Limb (tissue), 2 donors: ENCODE results near the gene CEBPZ.

Experiments used
- DNase-seq, 2 donors: peaks; one replicate each; pipeline ENCODE4 v3.0.0-alpha.2; 2016; ENCODE audit errors: extremely low spot score in 2 of 2

Gene CEBPZ

GRCh38 chr2:37180640-37181039 lies 50.8 kb downstream of the CEBPZ start:
- no peak for DNase-seq

- DNase-seq: no peak
These were observed 51.3 kb downstream of the CEBPZ start for GRCh38 chr2:37180006-37180639.

GRCh38 chr2:37173741-37174140 lies 57.7 kb downstream of the CEBPZ start:
- DNase-seq: no peak

DNA sequence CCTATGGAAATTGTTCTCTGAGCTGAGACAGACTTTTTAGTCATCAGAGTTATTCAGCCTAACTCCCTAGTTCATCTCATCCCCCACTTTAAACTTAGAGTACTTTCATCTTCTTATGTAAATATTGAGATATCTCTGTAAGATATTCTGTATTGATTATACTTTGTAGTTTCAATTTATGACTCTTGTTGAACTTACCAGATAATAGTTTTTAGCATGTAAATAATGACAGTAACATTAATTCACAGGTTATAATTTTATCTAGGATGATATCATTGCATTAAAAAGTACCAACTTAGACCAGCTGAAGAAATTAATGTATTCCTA lies 59.8 kb downstream of the CEBPZ start:
- no peak for DNase-seq

DNA sequence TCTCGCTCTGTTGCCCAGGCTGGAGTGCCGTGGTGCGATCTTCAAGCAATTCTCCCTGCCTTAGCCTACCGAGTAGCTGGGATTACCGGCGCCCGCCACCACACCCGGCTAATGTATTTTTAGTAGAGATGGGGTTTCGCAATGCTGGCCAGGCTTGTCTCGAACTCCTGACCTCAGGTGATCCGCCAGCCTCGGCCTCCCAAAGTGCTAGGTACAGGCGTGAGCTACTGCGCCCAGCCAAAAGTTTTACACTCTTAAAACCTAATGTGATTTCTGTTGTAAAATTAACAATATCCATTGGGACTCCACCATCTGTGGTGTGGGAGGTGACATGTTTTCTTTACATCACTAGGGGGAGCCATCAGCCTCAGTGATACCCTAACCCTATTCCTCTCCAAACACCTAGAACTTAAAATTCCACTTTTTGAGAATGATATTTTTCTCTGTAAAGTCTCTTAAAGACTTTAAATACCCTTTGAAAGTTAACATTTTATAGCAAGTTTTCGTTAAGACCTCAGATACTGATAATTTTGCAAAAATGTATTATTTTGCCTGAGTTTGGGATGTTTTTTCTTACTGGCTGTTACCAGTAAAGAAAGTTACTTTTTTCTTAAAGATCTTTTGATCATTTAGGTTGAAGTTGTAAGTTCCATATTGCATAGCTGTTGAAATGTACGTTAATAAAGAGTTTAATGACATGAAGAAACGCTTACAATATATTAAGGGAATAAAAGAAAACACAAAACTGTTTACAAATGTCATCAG lies 63.0 kb downstream of the CEBPZ start:
- DNase-seq: peak in 1 of 2 donors; percentile 15

DNA sequence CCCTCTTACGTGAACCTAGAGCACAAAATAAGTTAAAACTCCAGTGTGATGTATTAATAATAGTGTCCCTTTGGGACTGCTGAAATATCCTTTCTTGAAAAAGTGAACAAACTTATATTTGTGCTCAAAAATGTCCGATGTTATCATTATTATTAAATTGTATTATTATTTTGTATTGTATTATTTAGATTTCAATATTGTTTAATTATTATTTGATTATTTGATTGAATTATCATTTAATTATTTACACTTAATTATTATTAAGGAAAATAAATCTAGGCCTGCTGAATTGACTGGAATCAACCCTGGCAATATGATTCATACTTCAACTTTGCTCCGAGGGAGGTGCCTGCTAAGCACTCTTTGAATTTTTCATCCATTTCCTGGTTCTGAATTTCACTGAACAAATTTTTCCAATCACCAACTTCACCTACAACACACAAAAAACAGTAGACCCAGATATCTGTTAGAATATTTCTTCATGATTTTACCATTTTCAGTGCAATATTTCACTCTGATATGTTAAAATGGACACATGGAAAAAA lies 63.7 kb downstream of the CEBPZ start:
- no peak for DNase-seq

DNA sequence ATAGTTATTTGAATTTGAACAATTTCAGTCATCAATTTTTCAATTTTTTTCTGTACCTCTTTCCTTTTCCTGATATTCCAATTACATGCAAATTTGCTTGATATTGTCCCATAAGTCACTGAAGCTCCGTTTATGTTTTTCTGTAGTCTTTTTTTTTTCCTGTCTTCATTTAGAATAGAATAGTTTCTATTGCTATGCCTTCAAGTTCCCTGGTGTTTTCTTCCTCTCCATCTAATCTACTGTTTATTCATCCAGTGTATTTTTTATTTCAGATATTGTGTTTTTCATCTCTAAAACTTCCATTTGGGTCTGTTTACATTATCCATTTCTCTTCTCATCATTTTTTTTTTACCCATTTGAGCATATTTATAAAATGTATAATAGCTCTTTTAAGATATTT lies 66.6 kb downstream of the CEBPZ start:
- no peak for DNase-seq

GRCh38 chr2:37156857-37157714 lies 74.3 kb downstream of the CEBPZ start, which contains the start of gene EIF2AK2:
TSS of gene EIF2AK2 (minus strand) at chr2:37156980. CDS start at chr2:37147806, 9,174 bp downstream.
- peak; percentile 85 to 90 for DNase-seq

DNA sequence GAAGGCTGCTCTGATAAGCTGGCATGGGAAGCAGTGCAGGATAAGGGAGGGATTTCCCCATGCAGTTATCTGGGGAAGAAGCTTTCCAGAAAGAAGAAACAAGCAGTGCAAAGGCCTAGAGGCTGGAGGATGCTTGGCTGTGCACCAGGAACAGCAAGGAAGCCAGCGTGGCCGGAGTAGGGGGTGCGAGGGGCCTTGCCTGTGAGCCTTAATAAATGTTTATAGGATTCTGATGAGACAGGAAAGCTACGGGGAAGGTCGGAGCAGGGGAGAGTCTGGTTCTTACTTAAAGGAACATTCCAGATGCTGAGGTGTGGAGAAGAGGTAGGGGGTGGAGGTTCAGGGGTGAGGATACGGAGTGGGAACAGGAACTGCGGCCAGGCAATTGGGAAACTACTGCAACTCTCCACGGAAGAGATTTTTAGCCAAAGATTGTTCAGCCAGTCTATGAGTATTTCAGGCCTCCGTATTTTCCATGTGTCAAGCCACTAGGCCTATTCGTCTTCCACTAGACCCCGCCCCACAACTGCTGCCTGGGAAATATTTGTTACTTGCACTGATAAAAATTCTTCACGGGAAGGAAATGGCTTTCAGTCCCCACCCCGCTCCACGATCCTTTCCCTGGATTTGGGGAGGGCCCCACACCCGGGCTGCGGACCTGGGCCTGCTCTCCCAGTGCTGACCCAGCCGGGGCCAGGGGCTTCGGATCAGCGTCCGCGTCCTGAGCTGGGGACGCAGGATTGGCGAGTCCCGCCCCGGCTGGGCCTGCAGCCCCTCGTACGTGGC lies 75.1 kb downstream of the CEBPZ start:
- peak; percentile 55 to 84 for DNase-seq

- DNase-seq: no peak
These were observed 76.6 kb downstream of the CEBPZ start for GRCh38 chr2:37154785-37155184.

- no peak for DNase-seq
These were observed 78.2 kb downstream of the CEBPZ start for GRCh38 chr2:37153224-37153623.
